Activated T-cell treated with anti-CD3 and anti-CD28 coated beads, Interleukin-2, amount 50 U/mL, for 48 hours (primary cell): ENCODE data around the gene RNU6-9.
"Not testable (repeated sequence)": the region's sequence is repeated elsewhere in the genome, so short reads cannot be mapped to it uniquely, and the experiment has no call there.

ENCODE experiments used
- DNase-seq, 2 experiments: peaks; one replicate each; pipeline ENCODE4 v3.0.0-alpha.2; 2020

The RNU6-9 gene

DNA sequence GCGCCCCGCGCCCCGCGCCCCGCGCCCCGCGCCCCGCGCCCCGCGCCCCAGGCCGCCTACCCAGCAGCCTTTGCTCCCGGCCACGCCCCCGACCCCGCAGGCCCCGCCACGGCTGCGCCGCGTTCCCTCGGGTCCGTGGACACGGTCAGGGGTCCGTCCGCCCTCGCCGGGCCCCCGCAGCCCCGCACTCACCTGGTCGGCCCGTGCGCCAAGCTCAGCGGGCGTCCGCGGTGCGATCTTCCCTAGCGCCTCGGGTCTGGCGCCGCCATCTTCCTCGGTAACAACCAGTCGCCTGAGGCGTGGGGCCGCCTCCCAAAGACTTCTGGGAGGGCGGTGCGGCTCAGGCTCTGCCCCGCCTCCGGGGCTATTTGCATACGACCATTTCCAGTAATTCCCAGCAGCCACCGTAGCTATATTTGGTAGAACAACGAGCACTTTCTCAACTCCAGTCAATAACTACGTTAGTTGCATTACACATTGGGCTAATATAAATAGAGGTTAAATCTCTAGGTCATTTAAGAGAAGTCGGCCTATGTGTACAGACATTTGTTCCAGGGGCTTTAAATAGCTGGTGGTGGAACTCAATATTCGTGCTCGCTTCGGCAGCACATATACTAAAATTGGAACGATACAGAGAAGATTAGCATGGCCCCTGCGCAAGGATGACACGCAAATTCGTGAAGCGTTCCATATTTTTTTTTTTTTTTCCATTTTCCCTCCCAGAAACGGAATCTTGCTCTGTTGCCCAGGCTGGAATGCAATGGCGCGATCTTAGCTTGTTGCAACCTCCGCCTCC is at the start of gene RNU6-9, which contains the start of gene MED16:
RNU6-9 (plus strand) TSS at position 591 of the 796 bp plus-strand sequence.
MED16 (minus strand) TSS at position 294 of the 796 bp plus-strand sequence. CDS start 2,056 bp downstream, outside the sequence.
- peak; percentile 92 for DNase-seq

DNA sequence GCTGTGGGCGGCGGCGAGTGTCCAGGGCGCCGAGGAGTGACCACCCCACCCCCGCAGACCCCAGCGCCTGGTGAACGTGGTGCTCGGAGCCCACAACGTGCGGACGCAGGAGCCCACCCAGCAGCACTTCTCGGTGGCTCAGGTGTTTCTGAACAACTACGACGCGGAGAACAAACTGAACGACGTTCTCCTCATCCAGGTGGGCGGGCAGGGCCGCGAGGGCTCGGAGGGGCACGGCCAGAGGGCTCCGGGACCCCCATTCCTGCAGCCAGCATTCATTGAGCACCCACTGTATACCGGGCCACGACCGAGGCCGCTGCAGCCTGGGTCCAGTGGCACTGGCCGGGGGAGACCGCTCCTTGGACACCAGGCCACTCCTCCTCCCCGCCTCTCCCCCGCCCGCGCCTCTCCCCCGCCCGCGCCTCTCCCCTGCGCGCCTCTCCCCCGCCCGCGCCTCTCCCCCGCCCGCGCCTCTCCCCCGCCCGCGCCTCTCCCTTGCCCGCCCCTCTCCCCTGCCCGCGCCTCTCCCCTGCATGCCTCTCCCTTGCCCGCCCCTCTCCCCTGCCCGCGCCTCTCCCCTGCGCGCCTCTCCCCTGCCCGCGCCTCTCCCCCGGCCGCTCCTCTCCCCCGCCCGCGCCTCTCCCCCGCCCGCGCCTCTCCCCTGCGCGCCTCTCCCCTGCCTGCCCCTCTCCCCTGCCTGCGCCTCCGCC is 49.3 kb upstream of the RNU6-9 start:
- DNase-seq: no peak

DNA sequence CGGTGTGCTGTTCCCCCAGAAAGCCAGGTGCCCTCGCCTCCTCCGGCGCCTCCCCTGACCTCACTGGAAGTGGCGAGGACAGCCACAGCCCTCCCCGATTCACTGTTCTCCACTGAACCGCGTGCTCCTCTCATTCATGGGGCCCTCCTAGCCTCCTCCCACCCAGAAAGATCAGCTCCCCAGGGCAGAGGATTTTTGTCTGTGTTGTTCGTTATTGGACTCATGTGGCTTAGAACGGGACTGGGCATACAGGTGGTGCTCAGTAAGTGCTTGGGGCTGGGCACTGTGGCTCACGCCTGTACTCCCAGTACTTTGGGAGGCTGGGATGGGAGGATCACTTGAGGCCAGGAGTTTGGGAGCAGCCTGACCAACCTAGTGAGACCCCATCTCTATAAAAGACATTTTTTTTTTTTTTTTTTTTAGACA is 48.7 kb upstream of the RNU6-9 start:
- no peak for DNase-seq

- no peak for DNase-seq
These were observed 47.4 kb upstream of the RNU6-9 start for GRCh38 chr19:845707-846521.

DNA sequence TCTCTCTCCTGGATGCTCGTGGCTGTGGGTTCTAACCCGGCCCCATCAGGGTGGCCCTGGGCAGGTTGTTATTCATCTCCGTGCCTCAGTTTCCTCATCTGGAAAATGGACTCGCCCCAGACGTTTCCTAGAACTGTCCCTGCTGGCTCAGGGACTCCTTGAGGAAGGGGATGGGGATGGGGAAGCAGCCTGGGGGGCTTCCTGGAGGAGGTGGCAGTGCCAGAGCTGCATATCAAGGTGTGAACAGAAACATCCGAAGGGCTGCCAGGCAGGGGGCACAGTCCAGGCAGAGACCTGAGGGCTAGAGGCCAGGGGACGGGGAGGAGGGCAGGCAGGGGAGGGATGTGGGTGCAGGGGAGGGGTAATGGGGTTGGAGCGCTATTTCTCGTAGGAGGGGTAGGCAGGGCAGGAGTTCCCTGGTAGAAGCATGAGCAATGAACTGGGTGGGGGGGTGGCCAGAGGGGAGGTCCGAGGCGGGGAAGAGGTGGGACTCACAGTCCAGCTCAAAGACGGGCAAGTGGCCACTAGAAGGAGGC is 44.8 kb upstream of the RNU6-9 start:
- DNase-seq: no peak

DNA sequence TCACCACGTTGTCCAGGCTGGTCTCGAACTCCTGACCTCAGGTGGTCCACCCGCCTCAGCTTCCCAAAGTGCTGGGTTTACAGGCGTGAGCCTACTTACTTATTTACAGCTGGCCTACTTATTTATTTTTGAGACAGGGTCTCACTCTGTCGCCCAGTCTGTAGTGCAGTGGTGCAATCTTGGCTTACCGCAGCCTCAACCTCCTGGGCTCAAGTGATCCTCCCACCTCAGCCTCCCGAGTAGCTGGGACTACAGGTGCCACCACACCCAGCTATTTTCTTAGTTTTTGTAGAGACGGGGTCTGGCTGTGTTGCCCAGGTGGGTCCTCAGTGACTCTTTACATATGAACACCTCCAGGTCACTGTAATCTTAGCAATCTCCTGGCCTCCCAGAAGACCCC is 44.1 kb upstream of the RNU6-9 start:
- DNase-seq: not testable (repeated sequence)

DNA sequence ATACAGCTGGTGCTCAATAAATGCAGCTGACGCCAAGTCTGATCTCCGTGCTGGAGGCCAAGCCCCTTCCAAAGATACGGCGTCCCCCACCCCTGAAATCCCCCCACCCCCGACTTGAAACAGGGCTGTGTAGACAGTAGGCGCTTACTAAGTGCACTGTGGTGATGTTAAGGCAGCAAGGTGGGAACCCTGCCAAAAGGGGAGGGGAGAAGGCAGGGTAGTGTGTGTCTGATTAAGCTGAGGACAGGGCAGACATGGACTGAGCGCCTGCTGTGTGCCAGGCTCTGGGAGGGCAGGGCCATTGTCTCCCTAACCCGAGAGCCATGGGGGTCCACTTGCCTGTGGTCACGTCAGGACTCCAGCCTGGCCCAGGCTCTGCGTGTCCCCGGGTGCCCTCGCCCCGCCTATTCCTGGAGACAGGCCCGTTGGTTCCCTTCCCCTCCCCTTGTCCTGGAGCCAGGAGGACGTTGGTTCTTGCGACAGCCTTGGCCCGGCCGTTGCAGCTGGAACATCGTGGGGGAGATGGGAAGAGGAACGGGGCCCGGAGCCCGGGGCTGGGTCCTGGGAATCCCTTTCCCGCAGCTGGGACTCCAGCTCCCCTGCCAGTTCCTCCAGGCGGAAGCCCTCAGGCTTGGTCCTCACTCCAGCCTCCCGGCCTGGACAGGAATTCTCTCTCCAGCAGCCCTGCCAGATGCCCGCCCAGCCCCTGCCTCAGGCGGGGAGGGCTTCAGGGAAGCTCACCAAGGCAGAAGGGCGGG is 42.9 kb upstream of the RNU6-9 start:
- DNase-seq: no peak

GRCh38 chr19:850979-851335 is 42.3 kb upstream of the RNU6-9 start:
- DNase-seq: no peak

DNA sequence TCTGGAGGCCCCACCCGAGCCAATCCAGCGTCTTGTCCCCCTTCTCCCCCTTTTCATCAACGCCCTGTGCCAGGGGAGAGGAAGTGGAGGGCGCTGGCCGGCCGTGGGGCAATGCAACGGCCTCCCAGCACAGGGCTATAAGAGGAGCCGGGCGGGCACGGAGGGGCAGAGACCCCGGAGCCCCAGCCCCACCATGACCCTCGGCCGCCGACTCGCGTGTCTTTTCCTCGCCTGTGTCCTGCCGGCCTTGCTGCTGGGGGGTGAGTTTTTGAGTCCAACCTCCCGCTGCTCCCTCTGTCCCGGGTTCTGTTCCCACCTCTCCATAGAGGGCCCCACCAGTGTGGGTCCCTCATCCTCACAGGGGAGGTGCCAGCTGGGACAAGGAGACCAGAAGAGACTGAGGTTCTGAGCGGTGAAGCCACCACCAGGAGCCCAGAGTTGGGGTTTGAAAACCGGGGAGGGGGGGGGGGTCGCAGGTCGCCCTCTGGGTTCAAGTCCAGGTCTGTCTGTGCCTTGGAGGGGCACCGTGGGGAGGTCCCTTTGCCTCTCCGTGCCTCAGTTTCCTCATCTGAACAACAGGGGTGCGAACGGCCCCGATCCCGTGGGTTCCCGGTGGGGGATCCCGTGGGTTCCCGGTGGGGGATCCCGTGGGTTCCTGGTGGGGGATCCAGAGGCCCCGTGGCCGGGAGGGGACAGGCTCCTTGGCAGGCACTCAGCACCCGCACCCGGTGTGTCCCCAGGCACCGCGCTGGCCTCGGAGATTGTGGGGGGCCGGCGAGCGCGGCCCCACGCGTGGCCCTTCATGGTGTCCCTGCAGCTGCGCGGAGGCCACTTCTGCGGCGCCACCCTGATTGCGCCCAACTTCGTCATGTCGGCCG is 40.9 kb upstream of the RNU6-9 start, which contains the start of gene ELANE:
ELANE (plus strand) TSS at position 168 of the 878 bp plus-strand sequence; CDS start at position 194, 26 bp downstream.
- DNase-seq: no peak

DNA sequence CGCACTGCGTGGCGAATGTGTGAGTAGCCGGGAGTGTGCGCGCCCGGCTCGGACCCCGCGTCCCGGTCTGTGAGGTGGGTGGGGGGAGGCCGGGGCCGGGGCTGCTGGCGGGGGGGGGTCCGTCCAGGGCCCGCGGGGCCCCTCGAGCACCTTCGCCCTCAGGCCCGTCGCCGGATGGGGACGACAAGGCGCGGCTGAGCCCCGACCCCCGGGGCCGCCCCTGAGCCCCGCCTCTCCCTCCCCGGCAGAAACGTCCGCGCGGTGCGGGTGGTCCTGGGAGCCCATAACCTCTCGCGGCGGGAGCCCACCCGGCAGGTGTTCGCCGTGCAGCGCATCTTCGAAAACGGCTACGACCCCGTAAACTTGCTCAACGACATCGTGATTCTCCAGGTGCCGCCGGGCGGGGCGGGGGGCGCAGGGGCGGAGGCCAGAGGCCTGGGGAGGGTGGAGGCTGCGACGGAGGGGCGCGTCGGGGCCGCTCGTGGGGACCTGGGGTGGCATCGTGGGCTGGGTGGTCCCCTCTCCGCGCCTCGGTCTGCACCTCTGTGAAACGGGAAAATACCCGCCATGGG is 40.2 kb upstream of the RNU6-9 start:
- no peak for DNase-seq

GRCh38 chr19:853614-854220 is 39.6 kb upstream of the RNU6-9 start:
- DNase-seq: not testable (repeated sequence)

DNA sequence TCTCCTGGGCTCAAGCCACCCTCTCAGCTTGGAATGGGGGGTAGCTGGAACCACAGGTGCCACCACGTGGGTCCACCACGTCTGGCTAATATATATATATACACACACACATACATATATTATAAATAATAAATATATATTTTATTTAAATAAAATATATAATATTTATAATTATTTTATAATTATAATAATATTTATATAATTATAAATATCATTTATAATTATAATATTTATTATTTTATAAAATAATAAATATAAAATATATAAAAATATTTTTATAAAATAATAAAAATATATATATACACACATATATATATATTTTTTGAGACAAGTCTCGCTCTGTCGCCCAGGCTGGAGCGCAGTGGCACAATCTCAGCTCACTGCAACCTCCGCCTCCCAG is 38.7 kb upstream of the RNU6-9 start:
- no peak for DNase-seq

DNA sequence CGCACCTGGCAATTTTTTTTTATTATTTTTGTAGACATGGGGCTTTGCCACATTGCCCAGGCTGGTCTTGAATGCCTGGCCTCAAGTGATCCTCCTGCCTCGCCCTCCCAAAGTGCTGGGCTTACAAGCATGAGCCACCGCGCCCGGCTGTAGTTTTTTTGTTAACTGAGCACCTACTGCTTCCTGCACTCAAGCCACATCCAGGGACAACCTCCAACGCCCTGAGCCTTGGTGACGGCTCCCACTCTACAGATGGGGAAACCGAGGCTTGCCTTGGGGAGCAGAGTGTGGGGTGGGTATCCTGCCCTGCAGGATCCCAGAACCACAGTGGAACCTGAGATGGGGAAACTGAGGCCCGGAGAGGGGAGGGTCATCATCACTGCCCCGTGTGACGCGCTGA is 38.1 kb upstream of the RNU6-9 start:
- DNase-seq: no peak

DNA sequence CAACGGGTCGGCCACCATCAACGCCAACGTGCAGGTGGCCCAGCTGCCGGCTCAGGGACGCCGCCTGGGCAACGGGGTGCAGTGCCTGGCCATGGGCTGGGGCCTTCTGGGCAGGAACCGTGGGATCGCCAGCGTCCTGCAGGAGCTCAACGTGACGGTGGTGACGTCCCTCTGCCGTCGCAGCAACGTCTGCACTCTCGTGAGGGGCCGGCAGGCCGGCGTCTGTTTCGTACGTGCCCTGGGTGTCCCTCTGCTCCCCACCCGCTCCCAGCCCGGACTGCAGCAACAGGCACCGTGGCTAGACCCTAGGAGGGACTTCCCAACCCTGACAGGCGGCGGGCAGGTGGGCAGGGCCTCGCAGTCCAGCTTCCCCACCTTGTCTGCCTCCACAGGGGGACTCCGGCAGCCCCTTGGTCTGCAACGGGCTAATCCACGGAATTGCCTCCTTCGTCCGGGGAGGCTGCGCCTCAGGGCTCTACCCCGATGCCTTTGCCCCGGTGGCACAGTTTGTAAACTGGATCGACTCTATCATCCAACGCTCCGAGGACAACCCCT is 37.6 kb upstream of the RNU6-9 start:
- DNase-seq: no peak

GRCh38 chr19:858284-858683 is 35.0 kb upstream of the RNU6-9 start:
- DNase-seq: no peak

GRCh38 chr19:858868-859843 is 34.1 kb upstream of the RNU6-9 start, which contains the start of gene CFD:
CFD (plus strand) TSS chr19:859664; CDS start chr19:859690, 26 bp downstream.
- DNase-seq: no peak

GRCh38 chr19:861141-861755 is 32.0 kb upstream of the RNU6-9 start:
- no peak for DNase-seq
